Measurements from ENCODE around the gene ANKRD23.

GRCh38 chr2:96835830-96836229, 8.0 kb downstream of the ANKRD23 start:
- TF ChIP-seq GATA3 (IDR thresholded peaks at IDR 0.05; ENCODE audit: low read depth, low read length) (no peak), GATA2 (IDR thresholded peaks at IDR 0.05; ENCODE audit: low read depth, low read length) (no peak)
